DMS79 treated with DMSO at 0.1 percent for 48 hours (cell line): Measurements from ENCODE around the gene SH3BGR.
"Not testable (repeated sequence)": the region's sequence is repeated elsewhere in the genome, so short reads cannot be mapped to it uniquely, and the experiment has no call there.

Experiments used
- DNase-seq: peaks from one replicate; lab custom pipeline; 2025; lab: John Stamatoyannopoulos, UW

The SH3BGR gene

GRCh38 chr21:39451332-39452206 lies at the start of gene SH3BGR:
TSS of gene SH3BGR (plus strand) at chr21:39451970. CDS start at chr21:39452097, 127 bp downstream.
- DNase-seq: no peak

- no peak for DNase-seq
Measured at GRCh38 chr21:39406065-39406464, 45.7 kb upstream of the SH3BGR start.

- not testable (repeated sequence) for DNase-seq
Measured at GRCh38 chr21:39419204-39419603, 32.6 kb upstream of the SH3BGR start.

- DNase-seq: no peak
Measured at GRCh38 chr21:39422527-39423241, 29.1 kb upstream of the SH3BGR start.

GRCh38 chr21:39429445-39429844 lies 22.3 kb upstream of the SH3BGR start:
- no peak for DNase-seq

- no peak for DNase-seq
Measured at GRCh38 chr21:39430016-39430415, 21.8 kb upstream of the SH3BGR start.

- no peak for DNase-seq
Measured at GRCh38 chr21:39430457-39430856, 21.3 kb upstream of the SH3BGR start.

GRCh38 chr21:39430954-39431353 lies 20.8 kb upstream of the SH3BGR start:
- DNase-seq: no peak

- no peak for DNase-seq
Measured at GRCh38 chr21:39434950-39435349, 16.8 kb upstream of the SH3BGR start.

- DNase-seq: no peak
Measured at GRCh38 chr21:39439232-39439631, 12.5 kb upstream of the SH3BGR start.

GRCh38 chr21:39441502-39442475 lies 10.0 kb upstream of the SH3BGR start:
- no peak for DNase-seq

- no peak for DNase-seq
Measured at GRCh38 chr21:39444421-39445180, 7.2 kb upstream of the SH3BGR start.

GRCh38 chr21:39445321-39446269 lies 6.2 kb upstream of the SH3BGR start, which contains the start of gene LCA5L:
TSS of gene LCA5L (minus strand) at chr21:39445778. CDS start at chr21:39428493, 17,285 bp downstream.
- peak; percentile 85 for DNase-seq

- no peak for DNase-seq
Measured at GRCh38 chr21:39447264-39447663, 4.5 kb upstream of the SH3BGR start.

GRCh38 chr21:39452207-39452969 lies 618 bp downstream of the SH3BGR start:
- DNase-seq: no peak

- DNase-seq: no peak
Measured at GRCh38 chr21:39452970-39453342, 1.2 kb downstream of the SH3BGR start.

GRCh38 chr21:39453571-39454179 lies 1.9 kb downstream of the SH3BGR start:
- DNase-seq: no peak

GRCh38 chr21:39454949-39455668 lies 3.3 kb downstream of the SH3BGR start:
- DNase-seq: no peak
